Cortex of kidney (tissue), 1 donor: ENCODE results near the gene RNF214.
"Not testable (repeated sequence)": the region's sequence is repeated elsewhere in the genome, so short reads cannot be mapped to it uniquely, and the experiment has no call there.

Source experiments
- DNase-seq: peaks from one replicate; lab custom pipeline; 2025; lab: John Stamatoyannopoulos, UW

RNF214 gene

GRCh38 chr11:117230999-117231841 lies 1.3 kb upstream of the RNF214 start:
- no peak for DNase-seq

- no peak for DNase-seq
Observed at GRCh38 chr11:117231842-117232091, 704 bp upstream of the RNF214 start, which contains the start of gene PCSK7. PCSK7 (minus strand) TSS chr11:117232073; CDS start chr11:117229844, 2,229 bp downstream.

GRCh38 chr11:117232911-117233409 lies 489 bp downstream of the RNF214 start:
- DNase-seq = no peak

GRCh38 chr11:117238221-117238620 lies 5.8 kb downstream of the RNF214 start:
- DNase-seq = no peak

GRCh38 chr11:117239295-117239694 lies 6.8 kb downstream of the RNF214 start:
- no peak for DNase-seq

- DNase-seq = no peak
Observed at GRCh38 chr11:117248341-117248740, 15.9 kb downstream of the RNF214 start.

- no peak for DNase-seq
Observed at GRCh38 chr11:117249571-117249970, 17.1 kb downstream of the RNF214 start.

GRCh38 chr11:117251506-117251905 lies 19.0 kb downstream of the RNF214 start:
- no peak for DNase-seq

- no peak for DNase-seq
Observed at GRCh38 chr11:117255966-117256365, 23.5 kb downstream of the RNF214 start.

GRCh38 chr11:117256573-117256972 lies 24.1 kb downstream of the RNF214 start:
- DNase-seq = no peak

GRCh38 chr11:117258576-117258975 lies 26.1 kb downstream of the RNF214 start:
- no peak for DNase-seq

- no peak for DNase-seq
Observed at GRCh38 chr11:117259417-117259816, 26.9 kb downstream of the RNF214 start.

- DNase-seq = not testable (repeated sequence)
Observed at GRCh38 chr11:117264624-117265323, 32.3 kb downstream of the RNF214 start.

- DNase-seq = no peak
Observed at GRCh38 chr11:117265745-117266144, 33.3 kb downstream of the RNF214 start.

GRCh38 chr11:117269856-117270255 lies 37.4 kb downstream of the RNF214 start:
- no peak for DNase-seq

- DNase-seq = no peak
Observed at GRCh38 chr11:117271208-117271607, 38.7 kb downstream of the RNF214 start.

GRCh38 chr11:117272175-117272574 lies 39.7 kb downstream of the RNF214 start:
- not testable (repeated sequence) for DNase-seq

GRCh38 chr11:117273550-117274289 lies 41.2 kb downstream of the RNF214 start:
- no peak for DNase-seq

- no peak for DNase-seq
Observed at GRCh38 chr11:117278347-117278746, 45.9 kb downstream of the RNF214 start.

- no peak for DNase-seq
Observed at GRCh38 chr11:117279711-117280376, 47.4 kb downstream of the RNF214 start.

GRCh38 chr11:117281159-117281558 lies 48.7 kb downstream of the RNF214 start:
- no peak for DNase-seq

- DNase-seq = no peak
Observed at GRCh38 chr11:117281869-117282268, 49.4 kb downstream of the RNF214 start.
